ES-I3 (cell line): ENCODE data around the gene SAP130.

Experiments used
- H3K36me3 ChIP-seq: 2 replicates; pipeline ENCODE4 v1.6.1; 2013; ENCODE audit warnings: mild to moderate bottlenecking, low read length, control low read depth, moderate library complexity; ENCODE audit not compliant: insufficient read depth
- H3K4me1 ChIP-seq: 2 replicates; pipeline ENCODE4 v1.6.1; 2013; ENCODE audit warnings: mild to moderate bottlenecking, control low read depth, low read length; ENCODE audit not compliant: insufficient read depth
- H3K9ac ChIP-seq: 2 replicates; pipeline ENCODE4 v1.6.1; 2013; ENCODE audit warnings: low read depth, mild to moderate bottlenecking, low read length, moderate library complexity
- H3K9me3 ChIP-seq: 2 replicates; pipeline ENCODE4 v1.6.1; 2013; ENCODE audit warnings: mild to moderate bottlenecking, low read length, moderate library complexity; ENCODE audit not compliant: control insufficient read depth, insufficient read depth

Gene SAP130

DNA sequence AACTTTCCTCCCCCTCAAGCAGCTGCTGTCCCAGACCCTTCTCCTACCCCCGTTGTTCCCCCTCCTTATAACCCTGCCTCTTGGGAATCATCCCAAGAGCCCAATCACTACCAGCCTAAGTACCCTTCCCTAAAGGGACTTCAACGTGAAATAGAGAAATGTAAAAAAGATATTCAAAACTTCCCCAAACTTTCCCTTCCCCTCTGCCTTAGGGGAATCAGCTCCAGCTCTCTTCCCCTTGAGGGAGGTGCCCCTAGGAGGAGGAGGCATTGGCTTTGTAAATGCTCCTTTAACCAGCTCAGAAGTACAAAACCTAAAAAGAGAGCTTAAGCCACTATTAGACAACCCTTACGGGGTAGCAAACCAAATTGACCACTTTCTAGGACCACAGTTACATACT lies 10.6 kb upstream of the SAP130 start:
- Histone ChIP-seq H3K9me3 (peaks cover 10% of the 10 kb centered on the region), H3K36me3 (no peaks in the 10 kb centered on the region; the same call in 1 of the 2 replicates), H3K4me1 (no peaks in the 10 kb centered on the region), H3K9ac (no peak overlapping the region)

DNA sequence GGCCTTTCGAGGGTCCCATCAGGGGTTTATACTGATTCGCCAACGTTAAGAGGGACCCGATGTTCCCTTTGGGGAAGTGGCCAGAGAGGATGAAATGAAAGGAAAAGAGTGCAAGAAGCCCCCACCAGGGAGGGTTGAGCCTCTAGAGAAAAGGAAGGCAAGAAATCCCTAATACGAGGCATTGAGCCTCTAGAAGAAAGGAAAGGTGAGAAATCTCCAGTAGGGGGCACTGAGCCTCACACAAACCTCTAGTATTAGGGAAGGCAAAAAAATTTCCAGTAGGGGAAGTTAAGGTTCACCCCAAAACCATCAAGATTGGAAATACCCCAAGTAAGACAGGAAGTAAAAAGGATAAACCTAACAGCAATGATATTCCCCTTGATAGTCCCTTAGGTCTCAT lies 9.8 kb upstream of the SAP130 start:
- peaks cover 3% of the 10 kb centered on the region for H3K9me3 ChIP-seq
- H3K4me1 ChIP-seq, result no peaks in the 10 kb centered on the region
- H3K9ac ChIP-seq, result no peak overlapping the region
- H3K36me3 ChIP-seq, result no peaks in the 10 kb centered on the region; the same call in 1 of the 2 replicates

DNA sequence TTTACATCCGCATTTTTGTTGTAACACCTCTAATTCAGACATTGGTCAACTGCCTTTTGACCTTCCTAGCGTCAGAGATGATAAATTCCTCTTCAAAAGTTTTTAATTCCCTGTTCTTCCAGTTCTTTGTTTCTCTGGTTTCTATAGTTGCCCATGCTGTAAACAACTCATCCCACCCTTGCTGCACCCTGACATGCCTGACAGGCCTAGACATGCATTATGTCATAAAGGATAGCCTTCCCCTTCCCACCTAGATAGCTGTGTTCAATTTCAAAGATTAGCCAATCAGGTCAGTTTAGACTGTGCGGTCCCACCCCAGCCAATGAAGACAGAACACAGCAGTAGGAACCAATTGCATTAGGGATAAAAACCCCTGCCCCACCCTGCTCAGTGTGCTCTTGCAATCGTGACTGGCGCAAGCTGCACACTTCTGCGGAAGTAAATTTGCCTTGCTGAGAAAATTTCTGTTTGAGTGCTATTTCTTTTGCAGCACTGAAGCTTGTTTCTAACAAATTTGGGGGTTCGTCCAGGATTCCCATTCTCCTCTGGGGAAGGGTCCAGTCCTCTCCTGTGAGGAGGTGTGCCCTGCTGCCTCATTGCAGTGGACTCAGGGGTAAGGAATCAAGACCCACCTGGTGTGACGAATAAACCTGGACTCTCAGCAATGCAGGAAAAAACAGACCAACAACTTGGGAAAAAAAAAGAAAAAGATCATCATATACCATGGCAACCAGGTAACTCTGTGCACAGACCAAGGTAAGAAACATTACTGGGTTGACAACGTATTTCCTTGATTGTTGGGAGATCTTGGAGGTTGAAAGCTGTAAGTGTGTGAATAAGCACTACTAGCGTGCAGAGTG lies 9.1 kb upstream of the SAP130 start:
- no peak overlapping the region for H3K9ac ChIP-seq
- no peaks in the 10 kb centered on the region for H3K4me1 ChIP-seq
- peaks cover 6% of the 10 kb centered on the region for H3K9me3 ChIP-seq
- no peaks in the 10 kb centered on the region; the same call in 1 of the 2 replicates for H3K36me3 ChIP-seq

DNA sequence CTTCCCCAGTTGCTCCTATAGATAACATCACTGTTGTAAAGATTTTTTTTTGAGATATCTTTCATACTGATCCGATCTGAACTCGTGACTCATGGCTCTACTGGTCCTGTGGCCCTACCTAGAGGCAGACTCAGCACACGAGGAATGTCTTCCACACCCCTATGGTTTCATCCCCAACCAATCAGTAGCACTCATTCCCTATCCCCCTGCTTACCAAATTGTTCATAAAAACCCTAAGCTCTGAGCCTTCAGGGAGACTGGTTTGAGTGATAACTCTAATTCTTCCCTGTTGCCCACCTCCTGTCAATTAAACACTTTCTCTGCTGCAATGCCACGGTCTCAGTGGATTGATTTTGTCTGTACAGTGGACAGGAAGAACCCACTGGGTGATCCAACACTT lies 4.2 kb upstream of the SAP130 start:
- H3K9me3 ChIP-seq, result peaks cover 7% of the 10 kb centered on the region
- H3K9ac ChIP-seq, result no peak overlapping the region
- no peaks in the 10 kb centered on the region for H3K4me1 ChIP-seq
- no peaks in the 10 kb centered on the region; the same call in 1 of the 2 replicates for H3K36me3 ChIP-seq

DNA sequence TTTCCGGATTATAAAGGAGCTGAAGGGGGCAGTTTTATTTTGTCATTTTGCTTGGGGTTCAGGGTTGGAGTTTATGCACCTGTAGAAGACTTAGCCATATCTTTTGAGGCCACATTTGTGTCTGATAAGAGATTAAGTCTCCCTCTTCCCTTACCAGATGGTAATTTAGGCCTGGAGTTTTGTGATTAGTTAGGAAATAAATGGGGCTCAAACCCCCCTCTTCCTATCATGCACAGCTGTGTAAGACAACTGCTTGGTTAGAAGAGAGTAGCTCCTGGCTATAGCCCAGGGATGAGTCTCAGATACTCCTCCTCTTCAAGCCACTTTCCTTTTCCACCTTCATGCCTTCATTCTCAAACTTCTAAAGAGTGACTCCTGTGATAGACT lies 802 bp upstream of the SAP130 start:
- Histone ChIP-seq H3K4me1 (no peaks in the 10 kb centered on the region), H3K9ac (peak overlapping the region; percentile 93; the same call in 1 of the 2 replicates), H3K36me3 (no peaks in the 10 kb centered on the region), H3K9me3 (peaks cover 7% of the 10 kb centered on the region; the same call in 1 of the 2 replicates)

DNA sequence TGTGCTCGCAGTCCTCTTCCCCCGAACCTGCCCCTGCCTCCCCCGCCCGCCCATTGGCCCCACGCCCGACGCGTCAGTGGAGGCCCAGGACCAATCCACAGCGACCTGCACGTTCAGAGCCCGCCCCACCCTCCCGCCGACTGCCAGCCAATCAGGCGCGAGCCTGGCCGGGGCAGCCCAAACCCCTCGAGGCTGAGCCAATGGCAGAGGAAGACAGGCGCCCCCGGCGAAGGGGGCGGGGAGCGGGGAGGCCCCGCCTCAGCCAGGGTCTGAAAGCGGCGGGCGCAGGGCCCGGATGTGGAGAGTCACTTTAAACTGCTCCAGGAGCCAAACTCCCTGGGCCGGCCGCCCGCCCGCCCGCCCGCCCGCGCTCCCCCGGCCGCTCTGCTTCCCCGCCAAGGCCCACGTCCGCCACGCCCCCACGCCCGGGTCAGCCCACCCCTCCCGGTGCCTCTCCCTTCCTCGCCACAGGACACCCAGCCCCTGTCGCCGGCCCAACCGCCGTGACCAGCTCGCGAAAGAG lies 520 bp downstream of the SAP130 start:
- peaks cover 7% of the 10 kb centered on the region; the same call in 1 of the 2 replicates for H3K9me3 ChIP-seq
- no peaks in the 10 kb centered on the region for H3K4me1 ChIP-seq
- peak overlapping the region; percentile 93 for H3K9ac ChIP-seq
- no peaks in the 10 kb centered on the region for H3K36me3 ChIP-seq

DNA sequence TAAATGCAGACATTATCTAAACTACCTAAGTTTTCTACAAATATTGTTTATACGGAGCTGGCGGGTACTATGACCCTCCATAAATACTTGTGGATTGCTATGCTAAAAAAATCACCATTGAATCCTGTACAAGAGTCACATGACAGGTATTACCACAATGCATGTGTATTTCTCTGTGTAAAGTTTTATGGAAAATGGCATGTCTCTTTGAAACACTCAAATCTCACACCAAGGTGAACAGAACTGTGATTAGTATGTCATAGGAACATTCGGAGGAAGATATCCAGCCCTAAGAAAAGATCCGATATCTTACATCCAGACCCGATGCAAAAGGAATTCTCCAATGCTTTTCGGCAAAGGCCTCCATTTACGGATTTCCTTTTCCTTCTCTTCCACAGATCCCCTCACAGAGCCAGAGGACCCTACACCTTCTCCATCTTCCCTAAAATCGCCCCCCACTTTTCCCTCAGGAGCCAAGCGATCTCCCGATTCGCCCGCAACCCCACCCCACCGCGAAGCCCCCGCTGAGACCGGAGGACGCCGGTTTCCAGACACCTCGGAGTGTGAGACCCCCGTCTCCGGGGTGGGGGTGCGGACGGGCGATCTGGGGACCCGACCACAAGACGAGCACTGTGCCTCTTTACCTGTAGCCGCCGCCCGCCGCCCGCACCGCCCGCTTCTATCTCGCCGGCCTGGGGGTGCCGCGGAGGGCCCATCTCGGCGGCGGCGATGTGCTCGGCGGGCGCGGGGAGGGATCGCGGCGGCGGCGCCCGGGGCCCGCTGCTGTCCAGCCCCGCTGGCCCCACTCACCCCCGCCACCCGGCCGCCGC lies 1.2 kb downstream of the SAP130 start:
- Histone ChIP-seq H3K36me3 (peaks cover 2% of the 10 kb centered on the region; the same call in 1 of the 2 replicates), H3K9ac (peak overlapping the region; percentile 71), H3K4me1 (no peaks in the 10 kb centered on the region), H3K9me3 (peaks cover 2% of the 10 kb centered on the region; the same call in 1 of the 2 replicates)

DNA sequence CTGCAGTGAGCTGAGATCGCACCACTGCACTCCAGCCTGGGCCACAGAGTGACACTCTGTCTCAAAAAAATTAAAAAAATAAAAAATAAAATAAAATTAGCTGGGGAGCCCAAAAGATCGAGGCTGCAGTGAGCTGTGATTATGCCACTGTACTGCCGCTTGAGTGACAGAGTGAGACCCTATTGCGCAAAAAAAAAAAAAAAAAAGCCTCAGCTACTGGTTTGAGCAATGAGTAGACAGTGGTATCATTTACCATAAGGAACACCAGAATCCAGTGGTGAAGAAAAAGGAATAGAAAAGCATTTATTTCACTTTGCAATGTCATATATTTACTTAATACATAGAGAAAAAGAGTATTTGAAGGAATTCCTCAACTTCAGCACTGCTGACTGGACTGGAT lies 3.0 kb downstream of the SAP130 start:
- Histone ChIP-seq H3K36me3 (peaks cover 2% of the 10 kb centered on the region; the same call in 1 of the 2 replicates), H3K9me3 (no peaks in the 10 kb centered on the region), H3K9ac (no peak overlapping the region), H3K4me1 (no peaks in the 10 kb centered on the region)

DNA sequence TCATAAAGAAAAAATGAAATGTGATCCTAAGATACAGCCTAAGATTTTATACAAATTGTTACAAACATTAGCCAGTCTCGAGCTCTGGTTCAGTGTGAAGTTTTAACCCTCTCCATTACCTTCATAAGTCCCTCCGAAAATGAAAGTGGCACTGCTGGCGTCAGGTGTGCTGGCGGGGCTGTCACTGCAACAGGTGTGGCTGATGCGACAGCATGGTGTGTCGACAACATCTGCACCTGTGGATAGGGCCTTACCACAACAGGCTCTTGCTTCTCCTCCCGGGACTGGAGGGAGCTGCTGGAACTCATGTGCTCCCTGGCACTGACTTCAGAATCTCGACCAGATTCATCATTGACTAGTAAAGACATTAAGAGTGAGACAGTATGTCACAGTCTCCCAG lies 10.3 kb downstream of the SAP130 start:
- Histone ChIP-seq H3K9ac (no peak overlapping the region), H3K4me1 (no peaks in the 10 kb centered on the region), H3K36me3 (peaks cover 39% of the 10 kb centered on the region), H3K9me3 (no peaks in the 10 kb centered on the region)

DNA sequence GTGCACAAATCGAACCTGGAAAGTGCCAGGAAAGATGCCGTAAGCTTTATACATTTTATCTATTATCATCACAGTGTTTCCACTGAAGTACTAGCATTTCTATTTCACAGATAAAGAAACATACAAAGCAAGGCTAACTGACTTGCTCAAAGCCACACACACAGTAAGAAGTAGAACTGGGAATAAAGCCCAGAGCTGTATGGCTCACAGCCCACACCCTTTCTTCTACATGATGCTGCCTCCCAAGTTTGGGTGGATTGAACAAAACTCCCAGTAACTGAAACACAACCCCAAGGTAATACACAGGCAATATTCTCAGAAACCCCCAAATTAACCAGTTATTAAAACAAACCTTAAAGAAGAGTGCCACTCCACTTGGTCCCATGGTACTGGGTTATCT lies 11.2 kb downstream of the SAP130 start:
- Histone ChIP-seq H3K4me1 (no peaks in the 10 kb centered on the region), H3K9ac (no peak overlapping the region), H3K9me3 (no peaks in the 10 kb centered on the region), H3K36me3 (peaks cover 36% of the 10 kb centered on the region)

DNA sequence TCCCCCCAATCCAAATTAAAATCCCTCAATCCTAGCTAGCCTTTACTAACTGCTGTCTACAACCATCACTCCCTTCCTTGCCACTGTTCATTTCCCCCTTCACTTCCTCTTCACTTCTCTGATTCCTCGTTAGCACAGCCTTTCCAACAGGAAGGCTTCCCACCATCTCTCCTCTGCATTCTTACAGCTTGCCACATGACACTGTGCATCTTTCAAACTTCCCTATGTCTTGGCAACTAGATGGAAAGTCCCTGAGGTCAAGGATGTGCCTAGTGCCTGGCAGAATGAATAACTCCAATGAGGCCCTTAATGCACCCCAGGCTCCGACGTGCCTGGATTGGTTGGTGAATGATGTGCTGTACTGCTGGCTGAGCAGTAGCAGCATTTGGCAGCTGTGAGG lies 15.2 kb downstream of the SAP130 start:
- peaks cover 52% of the 10 kb centered on the region for H3K36me3 ChIP-seq
- H3K9me3 ChIP-seq, result no peaks in the 10 kb centered on the region
- H3K4me1 ChIP-seq, result no peaks in the 10 kb centered on the region
- no peak overlapping the region for H3K9ac ChIP-seq

DNA sequence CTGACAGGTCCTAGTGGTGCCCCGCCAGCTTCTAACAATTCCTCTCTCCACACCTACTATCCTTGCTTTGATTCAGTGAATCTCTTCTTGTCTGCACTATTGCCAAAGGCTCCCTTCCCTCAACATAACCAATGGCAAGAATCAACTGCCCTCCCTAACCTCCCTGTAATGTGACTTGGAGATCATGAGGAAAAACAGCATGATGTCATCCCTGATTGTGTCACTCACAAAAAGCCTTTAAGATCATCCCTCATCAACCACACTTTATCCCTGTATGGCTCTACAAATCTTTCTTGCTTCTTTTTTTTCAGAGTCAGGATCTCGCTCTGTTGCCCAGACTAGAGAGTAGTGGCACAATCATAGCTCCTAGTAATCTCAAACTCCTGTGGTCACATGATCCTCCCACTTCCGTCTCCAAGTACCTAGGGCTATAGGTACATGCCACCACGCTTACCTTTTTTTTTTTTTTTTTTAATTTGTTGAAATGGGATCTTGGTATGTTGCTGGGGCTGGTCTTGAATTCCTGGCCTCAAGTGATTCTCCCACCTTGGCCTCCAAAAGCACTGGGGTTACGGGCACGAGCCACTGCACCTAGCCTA lies 19.7 kb downstream of the SAP130 start:
- peaks cover 31% of the 10 kb centered on the region for H3K36me3 ChIP-seq

DNA sequence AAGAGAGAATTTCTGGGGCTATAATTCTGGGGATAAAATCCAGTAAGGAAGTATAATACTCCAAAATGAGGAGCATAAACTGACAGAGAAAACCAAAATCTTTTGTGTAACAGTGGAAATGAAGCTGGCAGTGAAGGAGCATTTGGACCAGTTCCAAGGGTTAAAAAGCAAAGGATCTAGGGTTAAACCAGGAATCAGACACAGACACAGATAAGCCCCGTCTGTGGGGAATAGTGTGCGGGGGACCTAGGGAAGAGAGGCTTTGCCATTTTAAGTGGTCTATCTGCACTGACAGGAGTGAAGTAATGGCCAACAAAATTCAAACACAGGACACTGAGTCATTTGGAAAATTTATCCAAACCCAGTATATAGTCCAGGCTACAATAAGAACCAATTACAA lies 23.4 kb downstream of the SAP130 start:
- peaks cover 30% of the 10 kb centered on the region for H3K36me3 ChIP-seq
- no peaks in the 10 kb centered on the region for H3K4me1 ChIP-seq
- H3K9ac ChIP-seq, result no peak overlapping the region
- no peaks in the 10 kb centered on the region for H3K9me3 ChIP-seq

More for the DNA sequence above, 19.7 kb downstream of the SAP130 start:
- H3K9me3 ChIP-seq, result no peaks in the 10 kb centered on the region
- H3K9ac ChIP-seq, result no peak overlapping the region
- no peaks in the 10 kb centered on the region for H3K4me1 ChIP-seq

DNA sequence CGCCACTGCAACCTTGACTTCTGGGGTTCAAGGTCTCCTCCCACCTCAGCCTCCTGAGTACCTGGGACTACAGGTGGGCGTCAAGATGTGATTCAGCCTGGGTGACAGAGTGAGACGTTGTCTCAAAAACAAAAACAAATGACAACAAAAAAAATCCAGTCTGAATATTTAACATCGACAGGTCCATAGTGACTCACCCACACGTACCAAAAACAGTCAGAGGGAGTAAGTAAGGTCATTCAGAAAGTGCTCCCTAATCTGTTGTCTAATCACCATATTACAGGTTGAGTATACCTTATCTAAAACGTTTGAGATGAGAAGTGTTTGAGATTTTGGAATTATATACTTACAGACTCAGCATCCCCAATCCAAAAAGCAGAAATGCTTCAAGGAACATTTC lies 24.4 kb downstream of the SAP130 start:
- peaks cover 37% of the 10 kb centered on the region for H3K36me3 ChIP-seq
- H3K9me3 ChIP-seq, result no peaks in the 10 kb centered on the region
- no peak overlapping the region for H3K9ac ChIP-seq
- H3K4me1 ChIP-seq, result no peaks in the 10 kb centered on the region
